ENCODE results near the gene TREH. TPM values are rescaled to one million over a fixed set of nuclear protein-coding genes. Genes with fewer than 3 reads are reported as not detected.

Gene TREH
- total and polyA plus RNA-seq, 2 of the 8 experiments (the other 6 are each of a cell fraction or from before 2014, with no cell fraction given) = 0.03 TPM; not detected in 1

- TF ChIP-seq MAX (IDR thresholded peaks at IDR 0.05) (no peak), CEBPB (IDR thresholded peaks at IDR 0.05; ENCODE audit: low read depth, low read length) (no peak), ATF3 (IDR thresholded peaks at IDR 0.05; ENCODE audit: insufficient read depth, low read depth, low read length) (no peak)
These were observed 61.1 kb downstream of the TREH start (continued) for GRCh38 chr11:118618115-118618990.
